K562 (cell line): ENCODE measurements around the gene FBN1. TPM values are rescaled to one million over a fixed set of nuclear protein-coding genes. Genes with fewer than 3 reads are reported as not detected.

Source experiments
- ATAC-seq: fragments of 200-7000 bp; cut with Tn5 transposase; 3 replicates; pipeline ENCODE4 v1.9.1; 2020; ENCODE audit warnings: moderate library complexity
- BruUV-seq: library from RNA; stranded (reverse); fragments of 400-500 nt; replicated peaks from 2 replicates; lab custom pipeline; 2021; lab: Mats Ljungman, UMichigan
- CTCF ChIA-PET: fragments of 300-600 bp; formaldehyde crosslinking; extraction: SDS; loops from one replicate; lab custom pipeline; 2021; ENCODE audit warnings: low intra/inter-chr PET ratio; lab: Yijun Ruan, JAX
- POLR2A ChIA-PET: fragments of 300-600, 350-650 bp; sonication (Branson Sonifier 250); formaldehyde crosslinking; extraction: SDS; loops from one replicate; lab custom pipeline; 2021; ENCODE audit warnings: antibody characterized with exemption, inconsistent platforms; lab: Yijun Ruan, JAX
- DNase-seq, 4 experiments: peaks; one replicate each; pipeline versions ENCODE4 v3.0.0 to v3.0.0-alpha.2; 2011 to 2018; ENCODE audit warnings: low spot score in 3 of 4, mixed read lengths in 3 of 4; ENCODE audit errors: extremely low read depth in 1 of 4
- FAIRE-seq: peaks from 2 replicates; lab custom pipeline; 2011; peaks lifted over from hg19 to GRCh38; lab: Jason Lieb, UNC
- H2AFZ ChIP-seq: 2 replicates; pipeline ENCODE4 v1.6.0; 2011; ENCODE audit warnings: low read depth, low read length, control low read depth, inconsistent platforms
- H3K27ac ChIP-seq: fragments of 200-600 bp; 3 replicates; pipeline ENCODE4 v1.8.0; 2011; ENCODE audit warnings: low read depth, mild to moderate bottlenecking, control low read depth, inconsistent platforms, low read length, moderate library complexity, mixed read lengths; ENCODE audit errors: extremely low read depth
- H3K27me3 ChIP-seq, 2 experiments: fragments of 300-600 bp in 1 of 2; 2 replicates in 1 of 2; 3 replicates in 1 of 2; pipeline versions ENCODE4 v1.6.0 to v1.8.0; 2011; ENCODE audit warnings: inconsistent platforms in 2 of 2, low read length in 2 of 2, mild to moderate bottlenecking in 1 of 2, mixed read lengths in 1 of 2, moderate library complexity in 1 of 2; ENCODE audit not compliant: control insufficient read depth in 2 of 2, insufficient read depth in 2 of 2
- H3K36me3 ChIP-seq: fragments of 300-600 bp; 3 replicates; pipeline ENCODE4 v1.8.0; 2011; ENCODE audit warnings: mild to moderate bottlenecking, low read length, inconsistent platforms; ENCODE audit not compliant: control insufficient read depth, insufficient read depth
- H3K4me1 ChIP-seq, 2 experiments: fragments of 200-600 bp in 1 of 2; replicated peaks in 1 of 2; 2 replicates in 1 of 2; 3 replicates in 1 of 2; pipeline versions ENCODE4 v1.5.1 to v1.8.0; 2011; ENCODE audit warnings: inconsistent platforms in 2 of 2, low read length in 2 of 2, mild to moderate bottlenecking in 1 of 2, mixed read lengths in 1 of 2, moderate library complexity in 1 of 2; ENCODE audit not compliant: control insufficient read depth in 2 of 2, insufficient read depth in 2 of 2
- H3K4me2 ChIP-seq: 2 replicates; pipeline ENCODE4 v1.6.1; 2011; ENCODE audit warnings: low read length, control low read depth, inconsistent platforms, mixed read lengths; ENCODE audit not compliant: insufficient read depth
- H3K4me3 ChIP-seq: fragments of 200-600 bp; sonication (generic), shearing (Covaris generic); 2 replicates; pipeline ENCODE4 v1.5.1; 2016; ENCODE audit warnings: control low read depth, inconsistent platforms
- H3K79me2 ChIP-seq: fragments of 200-600 bp; 3 replicates; pipeline ENCODE4 v1.8.0; 2011; ENCODE audit warnings: low read length, inconsistent platforms; ENCODE audit not compliant: control insufficient read depth, insufficient read depth
- H3K9ac ChIP-seq, 2 experiments: 2 replicates each; pipeline versions ENCODE4 v1.6.0 to v1.6.1; 2011; ENCODE audit warnings: low read depth in 2 of 2, low read length in 2 of 2, control low read depth in 1 of 2, inconsistent platforms in 1 of 2, mild to moderate bottlenecking in 1 of 2, mixed read lengths in 1 of 2; ENCODE audit not compliant: insufficient read depth in 1 of 2
- H3K9me1 ChIP-seq: one replicate; pipeline ENCODE4 v1.6.0; 2011; ENCODE audit warnings: inconsistent platforms, mild to moderate bottlenecking, low read length, moderate library complexity; ENCODE audit not compliant: control insufficient read depth, insufficient read depth
- H3K9me3 ChIP-seq: replicated peaks from 2 replicates; pipeline ENCODE4 v1.5.1; 2011; ENCODE audit warnings: low read depth, low read length, inconsistent platforms; ENCODE audit not compliant: control insufficient read depth, insufficient read depth
- H4K20me1 ChIP-seq: replicated peaks from 2 replicates; pipeline ENCODE4 v1.6.1; 2011; ENCODE audit warnings: low read length, inconsistent platforms, mixed read lengths; ENCODE audit not compliant: control insufficient read depth, insufficient read depth
- CBX1 ChIP-seq: sonication (generic); IDR thresholded peaks from 2 replicates; pipeline ENCODE4 v1.6.1; 2016; ENCODE audit warnings: antibody characterized with exemption, low read depth, mild to moderate bottlenecking
- FOXP1 ChIP-seq: sonication (generic); formaldehyde crosslinking; IDR thresholded peaks from 2 replicates; pipeline ENCODE4 v1.8.0; 2022; ENCODE audit warnings: mild to moderate bottlenecking, missing genetic modification reagents
- HOXB6 ChIP-seq: fragments of 250-450 bp; sonication (Bioruptor Pico); IDR thresholded peaks from 2 replicates; pipeline ENCODE4 v1.5.1; 2022; ENCODE audit warnings: mild to moderate bottlenecking, borderline replicate concordance
- NFE2 ChIP-seq: IDR thresholded peaks from 2 replicates; pipeline ENCODE4 v1.6.1; 2014; ENCODE audit warnings: antibody characterized with exemption, low read depth
- NFIX ChIP-seq: fragments of 250-450 bp; sonication (Bioruptor Pico); IDR thresholded peaks from 2 replicates; pipeline ENCODE4 v1.4.0; 2020; ENCODE audit warnings: low read depth, mild to moderate bottlenecking, moderate library complexity
- RBM14 ChIP-seq: fragments of 200-400 bp; formaldehyde crosslinking; IDR thresholded peaks from 2 replicates; pipeline ENCODE4 v1.6.1; 2018; ENCODE audit warnings: low read depth, mild to moderate bottlenecking, low read length, moderate library complexity, borderline replicate concordance; ENCODE audit not compliant: insufficient read depth
- YBX1 ChIP-seq: fragments of 450-650 bp; IDR thresholded peaks from 2 replicates; pipeline ENCODE4 v1.7.1; 2016; ENCODE audit warnings: mild to moderate bottlenecking
- ZNF764 ChIP-seq: fragments of 250-450 bp; sonication (Bioruptor Pico); IDR thresholded peaks from 2 replicates; pipeline ENCODE4 v1.4.0; 2020; ENCODE audit warnings: low read depth, mild to moderate bottlenecking, moderate library complexity
- WGBS: fragments of 100-300 bp; shearing (Covaris generic); methylation state at CpG from one replicate; pipeline ENCODE4 v1.1.6; 2016; ENCODE audit warnings: low coverage, mixed read lengths; ENCODE audit not compliant: insufficient coverage; ENCODE audit errors: missing lambda C conversion rate; 5-methylcytosine and 5-hydroxymethylcytosine counted together
- in situ Hi-C: fragments of 300-500 bp; cut with MboI; formaldehyde crosslinking; loops from 4 replicates; pipeline ENCODE4 v1.15.0; 2018; ENCODE audit warnings: inconsistent platforms, mixed read lengths
- intact Hi-C: fragments of 100-400 bp; cut with micrococcal nuclease; formaldehyde crosslinking; loops from 2 replicates; pipeline ENCODE4 v1.14.2; 2022
- polyA plus RNA-seq, 8 experiments: library from polyadenylated mRNA; depleted of rRNA in 4 of 8; stranded (reverse) in 5 of 8; unstranded in 3 of 8; fragments of >200 nt; fragmentation: Nextera tagmentation in 2 of 8; fragmentation: Illumina TruSeq in 1 of 8; extraction: Ambion mirVana in 2 of 8; extraction: Trizol in 1 of 8; gene quantifications; 2 replicates each; pipeline versions ENCODE4 v1.2.1 to v1.2.3, GENCODE V29; 2011 to 2014; ENCODE audit warnings: inconsistent platforms in 1 of 8, missing spikeins in 1 of 8
- total RNA-seq, 7 experiments: library from RNA; depleted of rRNA in 6 of 7; stranded (reverse); fragments of >200 nt in 6 of 7; fragmentation: Illumina TruSeq in 2 of 7; extraction: Trizol in 2 of 7; gene quantifications; 2 replicates each; pipeline versions ENCODE4 v1.2.1 to v1.2.3, GENCODE V29; 2011 to 2021; ENCODE audit warnings: low replicate concordance in 1 of 7
- TF ChIP-seq, protein P1 (sequence below): fragments of 450-650 bp; IDR thresholded peaks from 2 replicates; pipeline ENCODE4 v1.6.1; 2016; ENCODE audit warnings: mild to moderate bottlenecking
- TF ChIP-seq, protein P2 (sequence below), 3 experiments: fragments of 200-800 bp in 1 of 3; fragments of 250-450 bp in 1 of 3; fragments of 450-650 bp in 1 of 3; sonication (Bioruptor Pico) in 1 of 3; sonication (Bioruptor generic) in 1 of 3; formaldehyde crosslinking in 1 of 3; IDR thresholded peaks; 2 replicates each; pipeline versions ENCODE4 v1.6.1 to v1.8.0; 2016 to 2022; ENCODE audit warnings: mild to moderate bottlenecking in 2 of 3, missing genetic modification characterization in 2 of 3, missing compliant biosample characterization in 1 of 3, moderate library complexity in 1 of 3
- TF ChIP-seq, protein P3 (sequence below): fragments of 250-450 bp; sonication (Bioruptor Pico); IDR thresholded peaks from 2 replicates; pipeline ENCODE4 v1.5.1; 2021; ENCODE audit warnings: mild to moderate bottlenecking

The FBN1 gene
- total and polyA plus RNA-seq, 9 of the 15 experiments (the other 6 are each of a cell fraction or from before 2014, with no cell fraction given): 0.15 to 1.2 (median 0.60) TPM

DNA sequence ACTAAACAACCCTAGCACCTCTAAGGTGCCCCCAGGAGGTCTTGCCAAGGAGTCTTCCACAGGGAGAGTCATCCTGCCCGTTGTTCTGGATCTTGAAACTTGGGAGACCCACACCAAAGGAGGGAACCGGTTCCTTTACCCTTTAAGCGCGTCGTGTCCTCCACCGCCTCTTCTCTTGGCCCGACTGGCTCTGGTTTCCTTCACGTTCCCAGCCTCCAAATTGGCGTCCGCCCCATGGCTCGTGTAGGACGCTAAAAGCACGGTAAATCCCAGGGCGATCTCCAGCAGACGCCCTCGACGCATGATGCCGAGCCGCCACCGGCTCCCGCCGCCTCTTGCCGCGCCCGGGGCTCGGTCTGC is 1.1 kb downstream of the FBN1 start (continued):
- TF ChIP-seq, protein P1, sequence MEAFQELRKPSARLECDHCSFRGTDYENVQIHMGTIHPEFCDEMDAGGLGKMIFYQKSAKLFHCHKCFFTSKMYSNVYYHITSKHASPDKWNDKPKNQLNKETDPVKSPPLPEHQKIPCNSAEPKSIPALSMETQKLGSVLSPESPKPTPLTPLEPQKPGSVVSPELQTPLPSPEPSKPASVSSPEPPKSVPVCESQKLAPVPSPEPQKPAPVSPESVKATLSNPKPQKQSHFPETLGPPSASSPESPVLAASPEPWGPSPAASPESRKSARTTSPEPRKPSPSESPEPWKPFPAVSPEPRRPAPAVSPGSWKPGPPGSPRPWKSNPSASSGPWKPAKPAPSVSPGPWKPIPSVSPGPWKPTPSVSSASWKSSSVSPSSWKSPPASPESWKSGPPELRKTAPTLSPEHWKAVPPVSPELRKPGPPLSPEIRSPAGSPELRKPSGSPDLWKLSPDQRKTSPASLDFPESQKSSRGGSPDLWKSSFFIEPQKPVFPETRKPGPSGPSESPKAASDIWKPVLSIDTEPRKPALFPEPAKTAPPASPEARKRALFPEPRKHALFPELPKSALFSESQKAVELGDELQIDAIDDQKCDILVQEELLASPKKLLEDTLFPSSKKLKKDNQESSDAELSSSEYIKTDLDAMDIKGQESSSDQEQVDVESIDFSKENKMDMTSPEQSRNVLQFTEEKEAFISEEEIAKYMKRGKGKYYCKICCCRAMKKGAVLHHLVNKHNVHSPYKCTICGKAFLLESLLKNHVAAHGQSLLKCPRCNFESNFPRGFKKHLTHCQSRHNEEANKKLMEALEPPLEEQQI: no peak
- TF ChIP-seq, all 486 proteins: peak for 0

DNA sequence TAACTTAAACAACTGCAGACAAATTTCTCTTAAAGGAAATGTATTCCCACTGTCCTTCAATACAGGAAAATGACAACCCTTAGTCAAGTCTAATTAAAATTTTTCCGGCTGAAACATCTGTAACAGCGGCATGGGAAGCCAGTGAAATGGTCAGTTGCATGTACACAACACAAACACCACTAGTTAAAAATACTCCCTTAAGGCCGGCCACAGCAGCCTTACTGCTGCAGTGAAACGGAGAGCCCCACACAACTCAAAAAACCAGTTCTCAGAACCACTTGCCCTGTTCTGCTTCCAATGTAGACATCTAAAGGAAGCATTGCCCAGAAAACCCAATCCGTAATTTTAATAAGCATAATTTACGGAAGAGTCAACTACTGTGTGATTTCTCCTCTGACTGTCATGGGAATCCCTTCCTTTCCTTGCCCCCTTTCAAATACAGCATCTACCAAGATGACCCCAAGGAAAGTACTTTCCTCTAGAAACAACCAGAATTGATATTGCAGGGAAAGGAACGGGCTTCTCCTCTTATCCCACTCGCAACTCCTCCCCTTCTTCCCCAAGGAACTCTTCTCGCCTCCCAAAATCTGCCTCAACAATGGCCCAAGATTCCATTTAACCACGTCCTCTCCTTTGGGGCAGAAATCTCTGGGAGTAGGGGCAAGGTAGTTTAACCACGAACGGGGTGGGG is 1.6 kb downstream of the FBN1 start:
- Histone ChIP-seq H3K9me3 (no peaks in the 10 kb centered on the region), H3K27me3 (no peaks in the 10 kb centered on the region), H3K4me3 (no peak overlapping the region), H3K4me2 (no peak overlapping the region), H3K9me1 (no peaks in the 10 kb centered on the region), H3K36me3 (no peaks in the 10 kb centered on the region), H3K4me1 (no peaks in the 10 kb centered on the region), H3K79me2 (no peaks in the 10 kb centered on the region), H2AFZ (no peak overlapping the region), H4K20me1 (no peaks in the 10 kb centered on the region), H3K27ac (no peak overlapping the region), H3K9ac (no peak overlapping the region)
- BruUV-seq: no TSS peak
- ATAC-seq (no peak), DNase-seq (no peak), FAIRE-seq (no peak)
- WGBS: 41% methylated on average over 10 of the region's 12 CpGs
- POLR2A ChIA-PET: no interaction called here
- intact Hi-C loops: no loop called here
- in situ Hi-C loops: no loop called here
- CTCF ChIA-PET: no interaction called here
- TF ChIP-seq NFIX (CRISPR knock-in tag) (no peak), YBX1 (no peak), ZNF764 (CRISPR knock-in tag) (no peak), FOXP1 (no peak), NFE2 (no peak), HOXB6 (CRISPR knock-in tag) (no peak), CBX1 (no peak), RBM14 (no peak)
- TF ChIP-seq, protein P2, sequence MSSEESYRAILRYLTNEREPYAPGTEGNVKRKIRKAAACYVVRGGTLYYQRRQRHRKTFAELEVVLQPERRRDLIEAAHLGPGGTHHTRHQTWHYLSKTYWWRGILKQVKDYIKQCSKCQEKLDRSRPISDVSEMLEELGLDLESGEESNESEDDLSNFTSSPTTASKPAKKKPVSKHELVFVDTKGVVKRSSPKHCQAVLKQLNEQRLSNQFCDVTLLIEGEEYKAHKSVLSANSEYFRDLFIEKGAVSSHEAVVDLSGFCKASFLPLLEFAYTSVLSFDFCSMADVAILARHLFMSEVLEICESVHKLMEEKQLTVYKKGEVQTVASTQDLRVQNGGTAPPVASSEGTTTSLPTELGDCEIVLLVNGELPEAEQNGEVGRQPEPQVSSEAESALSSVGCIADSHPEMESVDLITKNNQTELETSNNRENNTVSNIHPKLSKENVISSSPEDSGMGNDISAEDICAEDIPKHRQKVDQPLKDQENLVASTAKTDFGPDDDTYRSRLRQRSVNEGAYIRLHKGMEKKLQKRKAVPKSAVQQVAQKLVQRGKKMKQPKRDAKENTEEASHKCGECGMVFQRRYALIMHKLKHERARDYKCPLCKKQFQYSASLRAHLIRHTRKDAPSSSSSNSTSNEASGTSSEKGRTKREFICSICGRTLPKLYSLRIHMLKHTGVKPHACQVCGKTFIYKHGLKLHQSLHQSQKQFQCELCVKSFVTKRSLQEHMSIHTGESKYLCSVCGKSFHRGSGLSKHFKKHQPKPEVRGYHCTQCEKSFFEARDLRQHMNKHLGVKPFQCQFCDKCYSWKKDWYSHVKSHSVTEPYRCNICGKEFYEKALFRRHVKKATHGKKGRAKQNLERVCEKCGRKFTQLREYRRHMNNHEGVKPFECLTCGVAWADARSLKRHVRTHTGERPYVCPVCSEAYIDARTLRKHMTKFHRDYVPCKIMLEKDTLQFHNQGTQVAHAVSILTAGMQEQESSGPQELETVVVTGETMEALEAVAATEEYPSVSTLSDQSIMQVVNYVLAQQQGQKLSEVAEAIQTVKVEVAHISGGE (CRISPR knock-in tag; IDR thresholded peaks at IDR 0.05): no peak
- TF ChIP-seq, protein P3, sequence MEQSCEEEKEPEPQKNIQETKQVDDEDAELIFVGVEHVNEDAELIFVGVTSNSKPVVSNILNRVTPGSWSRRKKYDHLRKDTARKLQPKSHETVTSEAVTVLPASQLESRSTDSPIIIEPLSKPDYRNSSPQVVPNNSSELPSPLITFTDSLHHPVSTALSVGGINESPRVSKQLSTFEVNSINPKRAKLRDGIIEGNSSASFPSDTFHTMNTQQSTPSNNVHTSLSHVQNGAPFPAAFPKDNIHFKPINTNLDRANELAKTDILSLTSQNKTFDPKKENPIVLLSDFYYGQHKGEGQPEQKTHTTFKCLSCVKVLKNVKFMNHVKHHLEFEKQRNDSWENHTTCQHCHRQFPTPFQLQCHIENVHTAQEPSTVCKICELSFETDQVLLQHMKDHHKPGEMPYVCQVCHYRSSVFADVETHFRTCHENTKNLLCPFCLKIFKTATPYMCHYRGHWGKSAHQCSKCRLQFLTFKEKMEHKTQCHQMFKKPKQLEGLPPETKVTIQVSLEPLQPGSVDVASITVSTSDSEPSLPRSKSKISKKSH (CRISPR knock-in tag): no peak
